Body of pancreas (tissue), 4 donors: Measurements from ENCODE around the gene SDHAF1. TPM values are rescaled to one million over a fixed set of nuclear protein-coding genes. Genes with fewer than 3 reads are reported as not detected.

Experiments used
- ATAC-seq: fragments of 150-250 bp; one replicate; pipeline ENCODE4 v1.9.1; 2016
- DNase-seq, 4 donors: peaks; one replicate each; pipeline ENCODE4 v3.0.0-alpha.2; 2019
- H3K27ac ChIP-seq, 4 donors: fragments of 200-600 bp; sonication (generic); 1 replicate in 3 of 4; 2 replicates in 1 of 4; pipeline versions ENCODE4 v1.5.1 to v1.6.1; 2016 to 2019; ENCODE audit warnings: mild to moderate bottlenecking in 1 of 4, mixed read lengths in 1 of 4, moderate library complexity in 1 of 4
- H3K27me3 ChIP-seq, 2 donors: fragments of 200-600 bp; sonication (generic); one replicate each; pipeline ENCODE4 v1.6.0; 2016; ENCODE audit warnings: mild to moderate bottlenecking in 1 of 2
- H3K36me3 ChIP-seq, 2 donors: fragments of 200-600 bp; sonication (generic); replicated peaks in 1 of 2; 2 replicates each; pipeline ENCODE4 v1.5.1; 2016; ENCODE audit warnings: low read depth in 2 of 2; ENCODE audit not compliant: insufficient read depth in 1 of 2
- H3K4me1 ChIP-seq: fragments of 200-600 bp; sonication (generic); one replicate; pipeline ENCODE4 v1.6.0; 2016
- H3K4me3 ChIP-seq, 2 donors: fragments of 200-600 bp; sonication (generic); 1 replicate in 1 of 2; 2 replicates in 1 of 2; pipeline ENCODE4 v1.5.1; 2016 to 2019
- H3K9me3 ChIP-seq, 3 donors: fragments of 200-600 bp; sonication (generic); 1 replicate in 2 of 3; 2 replicates in 1 of 3; pipeline ENCODE4 v1.5.1; 2016
- POLR2A ChIP-seq, 3 donors: fragments of 450-650 bp; IDR thresholded peaks; one replicate each; pipeline ENCODE4 v1.6.1; 2016; ENCODE audit warnings: antibody characterized with exemption in 3 of 3, mild to moderate bottlenecking in 2 of 3
- WGBS, 2 donors: methylation state at CpG; one replicate each; pipeline ENCODE4 v1.1.5; 2017; 5-methylcytosine and 5-hydroxymethylcytosine counted together
- intact Hi-C: fragments of 100-400 bp; cut with DNase I; formaldehyde crosslinking; loops from one replicate; pipeline ENCODE4 v1.15.1; 2023
- total RNA-seq, 2 donors: library from RNA; depleted of rRNA; stranded (reverse); fragments of >200 nt; gene quantifications; one replicate each; pipeline ENCODE4 v1.1.0, GENCODE V29; 2016
- TF ChIP-seq, protein P1 (sequence below), 7 experiments: fragments of 450-650 bp in 4 of 7; fragments of 200-600 bp in 3 of 7; sonication (generic) in 3 of 7; IDR thresholded peaks; one replicate each; pipeline ENCODE4 v1.5.1; 2016 to 2019; ENCODE audit warnings: antibody characterized with exemption in 7 of 7

SDHAF1 gene
- total RNA-seq, 2 donors from 2014 or later: 33.9 to 39.2 TPM

GRCh38 chr19:36013280-36014011 is 18.5 kb downstream of the SDHAF1 start:
- no peak for TF ChIP-seq POLR2A (IDR thresholded peaks at IDR 0.05)
- TF ChIP-seq, protein P1, sequence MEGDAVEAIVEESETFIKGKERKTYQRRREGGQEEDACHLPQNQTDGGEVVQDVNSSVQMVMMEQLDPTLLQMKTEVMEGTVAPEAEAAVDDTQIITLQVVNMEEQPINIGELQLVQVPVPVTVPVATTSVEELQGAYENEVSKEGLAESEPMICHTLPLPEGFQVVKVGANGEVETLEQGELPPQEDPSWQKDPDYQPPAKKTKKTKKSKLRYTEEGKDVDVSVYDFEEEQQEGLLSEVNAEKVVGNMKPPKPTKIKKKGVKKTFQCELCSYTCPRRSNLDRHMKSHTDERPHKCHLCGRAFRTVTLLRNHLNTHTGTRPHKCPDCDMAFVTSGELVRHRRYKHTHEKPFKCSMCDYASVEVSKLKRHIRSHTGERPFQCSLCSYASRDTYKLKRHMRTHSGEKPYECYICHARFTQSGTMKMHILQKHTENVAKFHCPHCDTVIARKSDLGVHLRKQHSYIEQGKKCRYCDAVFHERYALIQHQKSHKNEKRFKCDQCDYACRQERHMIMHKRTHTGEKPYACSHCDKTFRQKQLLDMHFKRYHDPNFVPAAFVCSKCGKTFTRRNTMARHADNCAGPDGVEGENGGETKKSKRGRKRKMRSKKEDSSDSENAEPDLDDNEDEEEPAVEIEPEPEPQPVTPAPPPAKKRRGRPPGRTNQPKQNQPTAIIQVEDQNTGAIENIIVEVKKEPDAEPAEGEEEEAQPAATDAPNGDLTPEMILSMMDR (IDR thresholded peaks at IDR 0.05): no peak
- intact Hi-C loops: no loop called here
- H3K27me3 ChIP-seq: no peaks in the 10 kb centered on the region
- H3K9me3 ChIP-seq: no peaks in the 10 kb centered on the region
- H3K27ac ChIP-seq: peak overlapping the region; percentile 49 to 70 (median 56)
- ATAC-seq (no peak), DNase-seq (no peak)
- WGBS, 2 donors: 26 to 28% methylated on average over 12 to 15 of the region's 15 CpGs
- no peaks in the 10 kb centered on the region for H3K36me3 ChIP-seq
- peak overlapping the region; percentile 9 to 16 for H3K4me3 ChIP-seq
- peaks cover 25% of the 10 kb centered on the region for H3K4me1 ChIP-seq

- 4 to 6% methylated on average over 19 to 42 of the region's 42 CpGs for WGBS, 2 donors
- H3K27ac ChIP-seq: peak within 1 kb of the TSS; percentile 49 to 70 (median 56)
Measured at GRCh38 chr19:36014012-36014924, 19.3 kb downstream of the SDHAF1 start, which contains the start of gene ALKBH6. ALKBH6 (minus strand) TSS chr19:36014213; CDS start chr19:36013397, 816 bp downstream.

GRCh38 chr19:36019061-36019670 is 24.2 kb downstream of the SDHAF1 start:
- H3K27me3 ChIP-seq: no peaks in the 10 kb centered on the region
- DNase-seq (no peak), ATAC-seq (no peak)
- intact Hi-C loops: no loop called here
- H3K9me3 ChIP-seq: no peaks in the 10 kb centered on the region
- H3K27ac ChIP-seq: no peak overlapping the region
- H3K36me3 ChIP-seq: no peaks in the 10 kb centered on the region
- no peak overlapping the region for H3K4me3 ChIP-seq
- H3K4me1 ChIP-seq: peaks cover 4% of the 10 kb centered on the region
- WGBS, 2 donors: 86 to 94% methylated on average over 20 to 22 of the region's 22 CpGs
- TF ChIP-seq POLR2A (IDR thresholded peaks at IDR 0.05): no peak
- TF ChIP-seq, protein P1 (IDR thresholded peaks at IDR 0.05): no peak

More at GRCh38 chr19:36014012-36014924, 19.3 kb downstream of the SDHAF1 start, which contains the start of gene ALKBH6:
- DNase-seq: peak; percentile 100
- Histone ChIP-seq H3K4me3 (peak within 1 kb of the TSS; percentile 9 to 16), H3K4me1 (peaks cover 17% of the 10 kb centered on the region), H3K9me3 (no peaks in the 10 kb centered on the region), H3K27me3 (no peaks in the 10 kb centered on the region), H3K36me3 (no peaks in the 10 kb centered on the region)
- ATAC-seq: peak; percentile 98
- intact Hi-C loops: no loop called here
- TF ChIP-seq, protein P1 (IDR thresholded peaks at IDR 0.05): peak in 1 of 7 experiments; percentile 6
- peak in 2 of 3 donors; percentile 65 for TF ChIP-seq POLR2A (IDR thresholded peaks at IDR 0.05)

- WGBS, 2 donors: 91 to 98% methylated on average over 4 to 5 of the region's 5 CpGs
- intact Hi-C loops: no loop called here
- TF ChIP-seq, protein P1 (IDR thresholded peaks at IDR 0.05): no peak
- no peak for TF ChIP-seq POLR2A (IDR thresholded peaks at IDR 0.05)
Measured at GRCh38 chr19:36023432-36023831, 28.4 kb downstream of the SDHAF1 start.

More at GRCh38 chr19:36023432-36023831, 28.4 kb downstream of the SDHAF1 start:
- DNase-seq (no peak), ATAC-seq (no peak)
- Histone ChIP-seq H3K9me3 (no peaks in the 10 kb centered on the region), H3K27ac (no peak overlapping the region), H3K27me3 (no peaks in the 10 kb centered on the region), H3K4me1 (no peaks in the 10 kb centered on the region), H3K4me3 (no peak overlapping the region), H3K36me3 (no peaks in the 10 kb centered on the region)
